Esophagus muscularis mucosa (tissue), 4 donors: ENCODE measurements around the gene AJUBA. TPM values are rescaled to one million over a fixed set of nuclear protein-coding genes. Genes with fewer than 3 reads are reported as not detected.

Experiments
- DNase-seq: peaks from one replicate; pipeline ENCODE4 v3.0.0-alpha.2; 2017; ENCODE audit errors: extremely low spot score
- H3K27ac ChIP-seq, 4 donors: fragments of 200-600 bp; sonication (generic); replicated peaks in 1 of 4; 1 replicate in 3 of 4; 2 replicates in 1 of 4; pipeline ENCODE4 v1.5.1; 2016 to 2019; ENCODE audit warnings: mild to moderate bottlenecking in 1 of 4
- H3K27me3 ChIP-seq, 4 donors: fragments of 200-600 bp; sonication (generic); one replicate each; pipeline versions ENCODE4 v1.5.1 to v1.6.0; 2016 to 2019
- H3K36me3 ChIP-seq, 4 donors: fragments of 200-600 bp; sonication (generic); one replicate each; pipeline ENCODE4 v1.5.1; 2016 to 2019
- H3K4me1 ChIP-seq, 4 donors: fragments of 200-600 bp; sonication (generic); one replicate each; pipeline ENCODE4 v1.5.1; 2016 to 2019
- H3K4me3 ChIP-seq, 4 donors: fragments of 200-600 bp; sonication (generic); 1 replicate in 2 of 4; 2 replicates in 2 of 4; pipeline ENCODE4 v1.5.1; 2016 to 2019; ENCODE audit warnings: mild to moderate bottlenecking in 4 of 4, moderate library complexity in 1 of 4
- H3K9me3 ChIP-seq, 4 donors: fragments of 200-600 bp; sonication (generic); 1 replicate in 3 of 4; 2 replicates in 1 of 4; pipeline ENCODE4 v1.5.1; 2016 to 2019
- EP300 ChIP-seq: sonication (generic); formaldehyde crosslinking; IDR thresholded peaks from one replicate; pipeline ENCODE4 v1.6.1; 2017; ENCODE audit warnings: antibody characterized with exemption
- POLR2A ChIP-seq: fragments of 450-650 bp; IDR thresholded peaks from one replicate; pipeline ENCODE4 v1.6.1; 2017; ENCODE audit warnings: antibody characterized with exemption, moderate library complexity, mild to moderate bottlenecking, low read depth
- POLR2AphosphoS5 ChIP-seq, 2 donors: sonication (generic); formaldehyde crosslinking; IDR thresholded peaks; one replicate each; pipeline ENCODE4 v1.6.1; 2017; ENCODE audit warnings: antibody characterized with exemption in 2 of 2
- WGBS: methylation state at CpG from one replicate; pipeline ENCODE4 v1.1.5; 2018; 5-methylcytosine and 5-hydroxymethylcytosine counted together
- intact Hi-C: fragments of 100-400 bp; cut with DNase I; formaldehyde crosslinking; loops from one replicate; pipeline ENCODE4 v1.15.1; 2023
- total RNA-seq, 4 donors: library from RNA; depleted of rRNA; stranded (reverse); fragments of >200 nt; gene quantifications; one replicate each; pipeline versions ENCODE4 v1.1.0 to v1.2.1, GENCODE V29; 2016
- TF ChIP-seq, protein P1 (sequence below), 3 experiments: fragments of 200-600 bp in 2 of 3; fragments of 450-650 bp in 1 of 3; sonication (generic) in 2 of 3; IDR thresholded peaks; one replicate each; pipeline ENCODE4 v1.5.1; 2017 to 2019; ENCODE audit warnings: antibody characterized with exemption in 3 of 3, mild to moderate bottlenecking in 2 of 3, moderate library complexity in 1 of 3

The AJUBA gene
- total RNA-seq, 4 donors from 2014 or later: 7.0 to 32.5 (median 17.9) TPM

DNA sequence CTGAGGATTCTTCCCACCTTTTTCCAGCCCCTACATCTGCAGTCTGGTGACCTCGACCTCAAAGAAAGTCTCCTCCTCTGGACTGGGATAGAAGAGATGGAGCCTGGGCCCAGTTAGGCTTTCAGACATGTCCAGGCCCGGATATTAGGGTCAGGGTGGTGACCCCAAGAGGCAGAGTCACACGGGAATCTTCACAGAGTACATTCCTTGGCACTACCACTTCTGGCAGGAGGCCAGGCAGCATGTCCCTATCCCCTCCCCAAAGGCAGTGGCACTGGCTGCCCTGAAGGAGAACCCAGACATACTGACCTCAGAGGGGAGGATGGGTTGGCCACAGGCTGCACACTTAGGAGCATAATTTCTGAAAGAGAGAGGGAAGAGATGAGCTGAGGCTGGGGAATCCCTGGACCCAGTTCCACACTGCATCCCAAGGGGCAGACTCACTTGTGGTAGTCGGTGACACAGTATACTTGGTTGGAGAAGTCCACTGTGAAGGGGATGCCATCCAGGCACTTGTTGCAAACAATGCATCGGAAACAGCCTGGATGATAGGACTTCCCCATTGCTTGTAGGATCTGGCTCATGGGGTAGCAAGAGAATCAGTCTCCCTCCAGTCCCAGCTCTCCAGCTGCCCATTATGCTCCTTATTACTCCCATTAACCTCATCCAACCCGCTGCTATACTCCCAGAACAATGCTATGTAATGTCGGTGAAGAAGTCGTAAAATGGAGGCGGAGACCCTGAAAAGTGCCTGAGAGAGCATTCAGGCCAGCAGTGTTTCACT is 7.6 kb downstream of the AJUBA start:
- Histone ChIP-seq H3K4me1 (peaks cover 33 to 43% (median 36%) of the 10 kb centered on the region in 4 donors), H3K27me3 (no peaks in the 10 kb centered on the region), H3K27ac (no peak overlapping the region), H3K9me3 (no peaks in the 10 kb centered on the region), H3K36me3 (peaks cover 0 to 17% (median 7%) of the 10 kb centered on the region in 4 donors), H3K4me3 (no peak overlapping the region)
- TF ChIP-seq POLR2A (no peak), EP300 (no peak)
- TF ChIP-seq, protein P1, sequence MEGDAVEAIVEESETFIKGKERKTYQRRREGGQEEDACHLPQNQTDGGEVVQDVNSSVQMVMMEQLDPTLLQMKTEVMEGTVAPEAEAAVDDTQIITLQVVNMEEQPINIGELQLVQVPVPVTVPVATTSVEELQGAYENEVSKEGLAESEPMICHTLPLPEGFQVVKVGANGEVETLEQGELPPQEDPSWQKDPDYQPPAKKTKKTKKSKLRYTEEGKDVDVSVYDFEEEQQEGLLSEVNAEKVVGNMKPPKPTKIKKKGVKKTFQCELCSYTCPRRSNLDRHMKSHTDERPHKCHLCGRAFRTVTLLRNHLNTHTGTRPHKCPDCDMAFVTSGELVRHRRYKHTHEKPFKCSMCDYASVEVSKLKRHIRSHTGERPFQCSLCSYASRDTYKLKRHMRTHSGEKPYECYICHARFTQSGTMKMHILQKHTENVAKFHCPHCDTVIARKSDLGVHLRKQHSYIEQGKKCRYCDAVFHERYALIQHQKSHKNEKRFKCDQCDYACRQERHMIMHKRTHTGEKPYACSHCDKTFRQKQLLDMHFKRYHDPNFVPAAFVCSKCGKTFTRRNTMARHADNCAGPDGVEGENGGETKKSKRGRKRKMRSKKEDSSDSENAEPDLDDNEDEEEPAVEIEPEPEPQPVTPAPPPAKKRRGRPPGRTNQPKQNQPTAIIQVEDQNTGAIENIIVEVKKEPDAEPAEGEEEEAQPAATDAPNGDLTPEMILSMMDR (IDR thresholded peaks at IDR 0.05): no peak
- DNase-seq: no peak
- 77% methylated on average over 9 of the region's 9 CpGs for WGBS
- intact Hi-C loops: no loop called here

DNA sequence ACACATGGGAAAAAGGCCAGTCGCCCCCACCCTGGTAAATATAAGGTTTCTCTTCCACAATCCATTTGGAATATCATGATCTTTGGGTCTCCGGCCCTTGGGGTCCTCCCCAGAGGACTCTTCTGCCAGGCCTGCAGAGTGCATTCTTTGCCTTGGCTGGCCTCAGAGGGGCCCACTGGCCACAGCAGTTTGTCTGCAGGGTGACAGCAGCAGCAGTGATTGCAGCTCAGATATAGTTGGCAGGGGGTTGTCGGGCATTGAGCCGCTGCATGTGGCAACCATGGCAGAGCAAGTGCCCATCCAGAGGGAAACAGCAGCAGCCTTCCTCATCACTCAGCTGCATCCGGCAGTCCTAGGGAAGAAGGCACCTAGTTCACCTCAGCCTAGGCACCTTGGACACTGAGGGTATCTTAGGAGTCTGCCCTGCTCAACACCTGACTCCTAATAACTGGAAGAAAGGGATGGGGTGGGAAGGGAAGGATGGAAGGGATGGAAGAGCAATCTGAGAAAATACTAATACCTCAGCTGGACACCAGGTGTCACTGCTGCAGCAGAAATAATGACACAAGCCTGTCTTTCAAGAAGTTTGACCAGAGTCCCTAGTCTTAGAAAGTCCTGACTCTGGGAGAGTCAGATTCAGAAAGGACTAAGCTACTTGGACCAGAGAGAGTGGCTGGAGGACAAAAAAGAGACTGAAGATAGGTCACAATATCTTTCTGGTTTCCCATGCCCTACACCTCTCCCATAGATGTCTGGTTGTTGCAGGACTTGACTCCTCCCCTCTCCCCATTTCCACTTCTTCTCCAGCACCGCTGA is 8.9 kb downstream of the AJUBA start:
- WGBS: 68% methylated on average over 4 of the region's 6 CpGs
- peaks cover 20 to 30% (median 23%) of the 10 kb centered on the region in 4 donors for H3K4me1 ChIP-seq
- H3K27me3 ChIP-seq: no peaks in the 10 kb centered on the region
- H3K9me3 ChIP-seq: no peaks in the 10 kb centered on the region
- H3K27ac ChIP-seq: no peak overlapping the region
- no peak for DNase-seq
- no peak overlapping the region for H3K4me3 ChIP-seq
- no peak for TF ChIP-seq EP300
- TF ChIP-seq, protein P1 (IDR thresholded peaks at IDR 0.05): peak; percentile 68 to 75 (median 68)
- TF ChIP-seq POLR2A: no peak
- TF ChIP-seq POLR2AphosphoS5 (IDR thresholded peaks at IDR 0.05): no peak
- intact Hi-C loops: no loop called here
- H3K36me3 ChIP-seq: peaks cover 0 to 17% (median 8%) of the 10 kb centered on the region in 4 donors

DNA sequence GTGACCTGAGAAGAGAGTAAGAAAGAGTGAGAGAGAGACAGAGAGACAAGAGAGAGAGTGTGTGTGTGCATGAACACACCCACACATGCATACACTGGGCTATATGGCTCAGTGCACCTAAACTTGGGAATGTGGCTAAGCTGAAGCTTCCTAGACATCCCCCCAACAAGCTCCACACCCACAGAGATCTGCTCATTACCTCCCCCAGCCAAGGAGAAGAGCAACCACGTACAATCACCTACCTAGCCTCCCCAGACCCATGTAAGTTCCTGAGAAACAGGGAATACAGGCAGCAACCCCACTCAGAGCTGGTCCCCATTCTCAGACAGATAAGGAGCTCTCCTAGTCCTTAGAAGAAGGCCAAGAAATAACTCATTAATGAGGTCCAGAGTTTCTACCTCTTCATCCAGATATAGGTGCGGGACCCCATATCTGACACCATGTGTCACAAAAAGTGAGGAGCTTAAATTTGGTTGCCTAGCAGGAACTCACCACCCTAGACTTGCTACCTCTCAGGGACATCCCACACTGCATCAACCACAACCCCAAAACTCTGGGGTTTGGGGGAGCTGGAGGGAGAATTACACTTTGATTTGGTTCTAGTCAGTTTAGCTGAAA is 9.9 kb downstream of the AJUBA start:
- Histone ChIP-seq H3K36me3 (peaks cover 0 to 17% (median 8%) of the 10 kb centered on the region in 4 donors), H3K4me3 (no peak overlapping the region), H3K4me1 (peaks cover 10 to 20% (median 13%) of the 10 kb centered on the region in 4 donors), H3K27me3 (no peaks in the 10 kb centered on the region), H3K27ac (no peak overlapping the region), H3K9me3 (no peaks in the 10 kb centered on the region)
- intact Hi-C loops: no loop called here
- no peak for TF ChIP-seq POLR2AphosphoS5 (IDR thresholded peaks at IDR 0.05)
- no peak for TF ChIP-seq POLR2A
- no peak for TF ChIP-seq EP300
- WGBS: 76% methylated on average over 2 of the region's 2 CpGs
- no peak for DNase-seq

DNA sequence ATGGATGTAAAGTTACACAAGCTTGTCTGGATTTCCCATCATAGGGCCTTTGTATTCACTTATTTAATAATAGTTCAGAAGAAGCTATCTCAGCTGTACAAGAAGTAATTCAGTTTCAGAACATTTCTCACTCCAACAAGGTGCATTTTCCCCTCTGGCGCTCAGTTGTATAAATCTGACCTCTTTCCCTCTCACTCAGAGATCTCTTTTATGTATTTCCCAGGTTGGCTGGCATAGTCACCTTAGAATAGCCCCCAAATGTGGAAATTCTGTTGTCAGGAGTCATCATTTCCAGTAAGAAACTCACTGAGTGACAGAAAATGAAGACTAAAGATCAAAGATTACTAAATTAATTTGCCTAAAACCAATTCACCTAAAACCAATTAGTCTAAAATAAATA is 11.2 kb downstream of the AJUBA start:
- no peaks in the 10 kb centered on the region for H3K9me3 ChIP-seq
- TF ChIP-seq EP300: no peak
- no peak for TF ChIP-seq POLR2AphosphoS5 (IDR thresholded peaks at IDR 0.05)
- no peak for TF ChIP-seq POLR2A
- TF ChIP-seq, protein P1 (IDR thresholded peaks at IDR 0.05): no peak
- H3K4me1 ChIP-seq: peaks cover 0 to 7% (median 2%) of the 10 kb centered on the region in 4 donors
- no peak overlapping the region for H3K27ac ChIP-seq
- H3K4me3 ChIP-seq: no peak overlapping the region
- 89% methylated on average over 1 of the region's 1 CpG for whole genome bisulfite sequencing
- DNase-seq: no peak
- intact Hi-C loops: no loop called here
- H3K27me3 ChIP-seq: no peaks in the 10 kb centered on the region
- H3K36me3 ChIP-seq: peaks cover 0 to 17% (median 8%) of the 10 kb centered on the region in 4 donors
